ENCODE measurements around the gene SLC5A5.
"Not testable (repeated sequence)": the region's sequence is repeated elsewhere in the genome, so short reads cannot be mapped to it uniquely, and the experiment has no call there.

The SLC5A5 gene

DNA sequence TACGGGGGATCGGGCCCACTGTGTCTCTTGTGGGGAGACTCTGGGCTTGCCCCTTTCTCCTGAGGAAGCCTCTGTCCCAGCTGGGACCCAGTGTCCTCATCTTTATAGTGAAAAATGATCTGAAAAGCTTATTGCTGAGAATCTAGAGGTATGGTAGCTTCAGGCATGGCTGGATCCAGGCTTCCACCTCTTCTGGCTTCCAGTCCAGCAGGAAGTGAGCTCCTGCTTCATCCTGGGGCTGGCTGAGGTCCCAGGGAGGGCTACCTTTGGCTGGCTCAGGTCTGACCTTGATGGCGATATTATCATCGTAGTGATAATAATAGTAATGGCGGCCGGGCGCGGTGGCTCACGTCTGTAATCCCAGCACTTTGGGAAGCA, 3.0 kb downstream of the SLC5A5 start:
- Mint-ChIP-seq H3K27ac (no peak overlapping the region), H3K27me3 (no peaks in the 10 kb centered on the region), H3K4me3 (peak overlapping the region; percentile 67), H3K36me3 (no peaks in the 10 kb centered on the region), H3K4me1 (ENCODE audit: low read depth) (peaks cover 4% of the 10 kb centered on the region), H3K9me3 (ENCODE audit: low read depth) (no peaks in the 10 kb centered on the region)

DNA sequence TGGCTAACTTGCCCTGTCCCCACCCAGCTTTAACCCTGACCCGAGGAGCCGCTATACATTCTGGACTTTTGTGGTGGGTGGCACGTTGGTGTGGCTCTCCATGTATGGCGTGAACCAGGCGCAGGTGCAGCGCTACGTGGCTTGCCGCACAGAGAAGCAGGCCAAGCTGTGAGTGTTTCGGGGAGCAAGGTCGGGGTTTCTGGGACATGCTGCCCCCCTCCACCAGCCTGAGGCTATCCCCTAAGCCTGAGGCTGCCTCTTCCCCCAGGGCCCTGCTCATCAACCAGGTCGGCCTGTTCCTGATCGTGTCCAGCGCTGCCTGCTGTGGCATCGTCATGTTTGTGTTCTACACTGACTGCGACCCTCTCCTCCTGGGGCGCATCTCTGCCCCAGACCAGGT, 6.0 kb downstream of the SLC5A5 start:
- H3K27me3 Mint-ChIP-seq, result no peaks in the 10 kb centered on the region
- no peak overlapping the region for H3K27ac Mint-ChIP-seq
- no peaks in the 10 kb centered on the region for H3K36me3 Mint-ChIP-seq
- no peaks in the 10 kb centered on the region for H3K9me3 Mint-ChIP-seq (ENCODE audit: low read depth)
- H3K4me1 Mint-ChIP-seq (ENCODE audit: low read depth), result peaks cover 1% of the 10 kb centered on the region
- no peak overlapping the region for H3K4me3 Mint-ChIP-seq

DNA sequence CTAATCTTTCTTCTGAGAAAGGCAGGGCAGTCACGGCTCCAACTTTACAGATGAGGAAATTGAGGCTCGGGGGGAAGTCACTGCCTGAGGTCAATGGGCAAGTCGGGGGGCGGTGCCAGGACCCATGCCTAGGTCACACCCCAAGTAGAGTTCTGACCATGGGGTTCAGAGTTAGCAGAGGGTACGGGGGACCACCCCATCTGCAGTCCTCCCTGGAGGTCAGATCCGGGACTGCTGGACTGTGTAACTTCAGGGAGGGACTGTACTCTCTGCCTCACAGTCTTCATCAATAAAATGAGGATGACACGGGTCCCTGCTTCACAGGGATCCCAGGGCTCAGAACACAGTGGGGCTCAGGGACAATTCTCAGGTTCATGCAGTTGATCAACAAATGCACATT, 7.7 kb downstream of the SLC5A5 start:
- Mint-ChIP-seq H3K9me3 (ENCODE audit: low read depth) (no peaks in the 10 kb centered on the region), H3K27ac (no peak overlapping the region)

DNA sequence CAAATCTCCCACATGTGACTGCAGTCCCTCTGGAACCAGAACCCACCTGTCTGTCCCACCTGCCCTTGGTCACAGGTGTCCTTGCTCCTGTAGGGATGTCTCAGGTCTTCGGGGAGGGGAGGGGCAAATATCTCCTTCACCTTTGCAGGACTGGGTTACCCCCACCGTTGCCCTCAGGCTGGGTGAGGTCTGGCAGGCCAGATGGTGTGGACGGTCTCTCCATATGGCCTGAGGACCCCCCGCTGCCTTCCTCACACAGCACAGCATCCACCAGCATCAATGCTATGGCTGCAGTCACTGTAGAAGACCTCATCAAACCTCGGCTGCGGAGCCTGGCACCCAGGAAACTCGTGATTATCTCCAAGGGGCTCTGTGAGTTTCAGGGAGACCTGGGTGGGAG, 10.0 kb downstream of the SLC5A5 start:
- no peaks in the 10 kb centered on the region for H3K36me3 Mint-ChIP-seq
- H3K27ac Mint-ChIP-seq, result no peak overlapping the region
- H3K4me3 Mint-ChIP-seq, result no peak overlapping the region
- no peaks in the 10 kb centered on the region for H3K9me3 Mint-ChIP-seq (ENCODE audit: low read depth)
- H3K4me1 Mint-ChIP-seq (ENCODE audit: low read depth), result no peaks in the 10 kb centered on the region
- H3K27me3 Mint-ChIP-seq, result no peaks in the 10 kb centered on the region

More for the DNA sequence above, 7.7 kb downstream of the SLC5A5 start:
- H3K27me3 Mint-ChIP-seq, result no peaks in the 10 kb centered on the region
- H3K4me3 Mint-ChIP-seq, result no peak overlapping the region
- H3K4me1 Mint-ChIP-seq (ENCODE audit: low read depth), result peaks cover 1% of the 10 kb centered on the region
- no peaks in the 10 kb centered on the region for H3K36me3 Mint-ChIP-seq

DNA sequence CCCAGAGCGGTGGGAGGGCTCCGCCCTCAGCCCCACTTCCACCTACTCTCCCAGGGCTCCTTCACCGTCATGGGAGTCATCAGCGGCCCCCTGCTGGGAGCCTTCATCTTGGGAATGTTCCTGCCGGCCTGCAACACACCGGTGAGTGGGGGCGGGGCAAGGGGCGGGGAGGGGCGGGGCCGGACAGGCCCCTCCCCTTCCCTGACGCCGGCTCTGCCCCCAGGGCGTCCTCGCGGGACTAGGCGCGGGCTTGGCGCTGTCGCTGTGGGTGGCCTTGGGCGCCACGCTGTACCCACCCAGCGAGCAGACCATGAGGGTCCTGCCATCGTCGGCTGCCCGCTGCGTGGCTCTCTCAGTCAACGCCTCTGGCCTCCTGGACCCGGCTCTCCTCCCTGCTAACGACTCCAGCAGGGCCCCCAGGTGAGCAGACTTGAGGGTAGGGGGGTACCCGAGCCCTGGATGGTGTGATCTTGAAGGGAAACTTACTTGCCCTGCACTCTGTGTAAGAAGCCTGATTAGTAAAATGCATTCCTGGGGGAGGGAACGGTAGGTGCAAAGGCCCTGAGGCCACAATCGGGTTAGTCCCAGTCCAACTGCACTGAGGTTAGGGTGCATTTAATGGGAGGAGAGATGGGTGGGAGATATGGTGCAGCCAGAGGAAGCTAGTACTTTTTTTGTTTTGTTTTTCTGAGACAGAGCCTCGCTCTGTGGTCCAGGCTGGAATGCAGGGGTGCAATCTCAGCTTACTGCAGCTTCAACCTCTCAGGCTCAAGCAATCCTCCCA, 12.1 kb downstream of the SLC5A5 start:
- Mint-ChIP-seq H3K4me3 (no peak overlapping the region), H3K27me3 (no peaks in the 10 kb centered on the region), H3K9me3 (ENCODE audit: low read depth) (no peaks in the 10 kb centered on the region), H3K27ac (no peak overlapping the region), H3K4me1 (ENCODE audit: low read depth) (no peaks in the 10 kb centered on the region), H3K36me3 (no peaks in the 10 kb centered on the region)

DNA sequence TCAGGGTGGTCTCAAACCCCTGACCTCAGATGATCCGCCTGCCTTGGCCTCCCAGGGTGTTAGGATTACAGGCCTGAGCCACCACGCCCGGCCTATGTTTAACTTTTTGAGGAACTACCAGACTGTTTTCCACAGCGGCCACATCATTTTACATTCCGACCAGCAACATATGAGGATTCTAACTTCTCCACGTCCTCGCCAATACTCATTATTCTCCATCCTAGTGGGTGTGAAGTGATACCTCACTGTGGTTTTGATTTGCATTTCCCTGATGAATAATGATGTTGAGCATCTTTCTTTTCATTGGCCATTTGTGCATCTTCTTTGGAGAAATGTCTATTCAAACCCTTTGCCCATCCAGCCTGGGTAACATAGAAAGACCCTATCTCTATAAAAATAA, 14.8 kb downstream of the SLC5A5 start:
- no peak overlapping the region for H3K4me3 Mint-ChIP-seq
- H3K36me3 Mint-ChIP-seq, result peaks cover 3% of the 10 kb centered on the region
- H3K9me3 Mint-ChIP-seq (ENCODE audit: low read depth), result no peaks in the 10 kb centered on the region
- no peaks in the 10 kb centered on the region for H3K4me1 Mint-ChIP-seq (ENCODE audit: low read depth)
- H3K27me3 Mint-ChIP-seq, result no peaks in the 10 kb centered on the region
- H3K27ac Mint-ChIP-seq, result no peak overlapping the region

DNA sequence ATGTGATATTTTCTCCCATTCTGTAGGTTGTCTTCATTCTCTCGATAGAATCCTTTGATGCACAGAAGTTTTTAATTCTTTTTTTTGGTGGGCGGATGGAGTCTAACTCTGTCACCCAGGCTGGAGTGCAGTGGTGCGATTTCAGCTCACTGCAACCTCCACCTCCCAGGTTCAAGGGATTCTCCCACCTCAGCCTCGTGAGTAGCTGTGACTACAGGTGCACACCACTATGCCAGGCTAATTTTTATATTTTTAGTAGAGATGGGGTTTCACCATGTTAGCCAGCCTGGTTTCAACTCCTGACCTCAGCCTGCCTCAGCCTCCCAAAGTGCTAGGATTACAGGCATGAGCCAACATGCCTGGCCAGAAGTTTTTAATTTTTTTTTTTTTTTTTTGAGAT, 15.5 kb downstream of the SLC5A5 start:
- H3K36me3 Mint-ChIP-seq; H3K27me3 Mint-ChIP-seq; H3K27ac Mint-ChIP-seq; H3K4me3 Mint-ChIP-seq; H3K4me1 Mint-ChIP-seq (ENCODE audit: low read depth); H3K9me3 Mint-ChIP-seq (ENCODE audit: low read depth): not testable (repeated sequence)

DNA sequence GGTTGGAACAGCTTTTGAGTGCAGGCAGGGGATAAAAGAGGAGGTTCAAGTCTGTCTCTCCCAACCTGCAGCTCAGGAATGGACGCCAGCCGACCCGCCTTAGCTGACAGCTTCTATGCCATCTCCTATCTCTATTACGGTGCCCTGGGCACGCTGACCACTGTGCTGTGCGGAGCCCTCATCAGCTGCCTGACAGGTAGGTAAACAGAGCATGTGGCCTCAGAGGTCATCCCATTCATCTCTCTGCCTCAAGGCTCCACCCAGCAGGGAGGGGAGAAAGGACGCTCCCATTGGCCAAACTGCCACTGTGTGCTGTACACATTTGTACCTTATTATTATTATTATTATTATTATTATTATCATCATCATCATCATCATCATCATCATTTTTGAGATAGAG, 16.5 kb downstream of the SLC5A5 start:
- no peak overlapping the region for H3K4me3 Mint-ChIP-seq
- no peaks in the 10 kb centered on the region for H3K27me3 Mint-ChIP-seq
- H3K36me3 Mint-ChIP-seq, result peaks cover 3% of the 10 kb centered on the region
- H3K9me3 Mint-ChIP-seq (ENCODE audit: low read depth), result no peaks in the 10 kb centered on the region
- H3K27ac Mint-ChIP-seq, result no peak overlapping the region
- H3K4me1 Mint-ChIP-seq (ENCODE audit: low read depth), result no peaks in the 10 kb centered on the region

DNA sequence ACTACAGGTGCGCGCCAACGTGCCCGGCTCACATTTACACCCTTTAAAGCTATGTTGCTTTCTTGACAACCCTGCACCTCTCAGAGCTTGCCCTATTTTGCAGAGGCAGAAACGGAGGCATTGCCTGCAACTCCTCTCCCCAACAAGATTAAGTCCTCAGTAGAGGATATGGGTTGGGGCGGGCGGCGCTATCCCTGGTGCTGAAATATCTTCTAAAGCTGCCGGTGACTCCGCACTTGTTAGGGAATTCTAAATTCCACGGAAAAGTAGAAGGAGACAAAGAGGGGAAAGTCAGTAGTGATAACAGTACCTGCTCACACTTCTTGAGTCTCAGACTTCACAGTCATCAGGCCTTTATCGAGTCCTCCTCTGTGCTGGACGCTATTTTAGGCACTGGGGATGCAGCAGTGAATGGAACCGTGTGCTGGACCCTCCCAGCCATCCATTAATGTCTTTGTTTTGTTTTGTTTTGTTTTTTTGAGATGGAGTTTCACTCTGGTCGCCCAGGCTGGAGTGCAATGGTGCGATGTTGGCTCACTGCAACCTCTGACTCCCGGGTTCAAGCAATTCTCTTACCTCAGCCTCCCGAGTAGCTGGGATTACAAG, 18.0 kb downstream of the SLC5A5 start:
- Mint-ChIP-seq H3K4me3 (no peak overlapping the region), H3K27ac (no peak overlapping the region), H3K4me1 (ENCODE audit: low read depth) (no peaks in the 10 kb centered on the region), H3K27me3 (no peaks in the 10 kb centered on the region), H3K9me3 (ENCODE audit: low read depth) (no peaks in the 10 kb centered on the region), H3K36me3 (peaks cover 3% of the 10 kb centered on the region)

DNA sequence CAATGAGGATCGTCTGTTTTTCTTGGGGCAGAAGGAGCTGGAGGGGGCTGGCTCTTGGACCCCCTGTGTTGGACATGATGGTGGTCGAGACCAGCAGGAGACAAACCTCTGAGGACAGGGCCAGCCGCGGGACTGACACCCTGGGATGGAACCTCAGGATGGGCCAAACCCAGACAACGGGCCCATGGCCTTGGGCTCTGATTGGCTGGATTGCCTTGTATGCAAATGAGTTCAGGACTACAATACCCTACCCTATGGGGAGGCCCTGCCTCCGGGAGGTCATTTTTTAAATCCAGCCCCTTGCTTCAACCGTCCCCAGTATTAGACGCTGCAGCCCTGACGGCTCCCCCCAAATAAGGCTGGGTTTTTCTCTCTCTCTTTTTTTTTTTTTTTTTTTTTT, 22.0 kb downstream of the SLC5A5 start:
- no peak overlapping the region for H3K4me3 Mint-ChIP-seq
- H3K4me1 Mint-ChIP-seq (ENCODE audit: low read depth), result no peaks in the 10 kb centered on the region
- H3K27me3 Mint-ChIP-seq, result no peaks in the 10 kb centered on the region
- H3K36me3 Mint-ChIP-seq, result peaks cover 3% of the 10 kb centered on the region
- no peaks in the 10 kb centered on the region for H3K9me3 Mint-ChIP-seq (ENCODE audit: low read depth)
- no peak overlapping the region for H3K27ac Mint-ChIP-seq

DNA sequence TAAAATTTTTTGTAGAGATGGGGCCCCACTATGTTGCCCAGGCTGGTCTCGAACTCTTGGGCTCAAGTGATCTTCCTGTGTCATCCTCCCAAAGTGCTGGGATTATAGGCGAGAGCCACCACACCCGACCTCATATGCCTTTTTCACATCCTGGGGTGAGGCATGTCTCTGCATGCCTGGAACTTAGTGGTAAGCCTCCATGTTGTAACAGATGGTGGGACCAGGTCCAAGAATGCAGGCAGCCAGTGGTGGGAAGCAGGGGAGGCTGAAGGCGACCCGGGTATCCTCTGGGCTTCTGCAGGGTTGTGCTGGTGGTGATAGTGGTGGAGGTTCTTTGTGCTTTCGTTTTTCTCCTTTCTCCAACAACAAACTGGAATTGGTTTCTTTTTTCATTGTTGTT, 31.0 kb downstream of the SLC5A5 start:
- Mint-ChIP-seq H3K36me3 (no peaks in the 10 kb centered on the region), H3K9me3 (ENCODE audit: low read depth) (no peaks in the 10 kb centered on the region), H3K4me3 (no peak overlapping the region), H3K27me3 (peaks cover 5% of the 10 kb centered on the region), H3K4me1 (ENCODE audit: low read depth) (no peaks in the 10 kb centered on the region), H3K27ac (no peak overlapping the region)

DNA sequence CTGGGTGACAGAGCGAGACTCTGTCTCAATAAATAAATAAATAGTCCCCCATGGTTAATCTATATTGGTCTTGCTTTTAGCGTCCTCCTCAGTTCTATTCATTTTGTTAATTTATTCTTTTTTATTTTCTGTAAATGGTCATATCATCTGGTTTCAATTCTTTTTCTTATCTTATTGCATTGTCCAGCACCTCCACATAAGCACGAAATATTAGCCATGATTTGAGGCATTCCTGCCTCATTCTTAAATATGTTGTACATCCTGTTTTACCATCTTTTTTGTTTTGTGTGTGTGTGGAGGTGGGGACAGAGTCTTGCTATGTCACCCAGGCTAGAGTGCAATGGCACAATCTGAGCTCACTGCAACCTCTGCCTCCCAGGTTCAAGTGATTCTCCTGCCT, 36.5 kb downstream of the SLC5A5 start:
- Mint-ChIP-seq H3K4me3 (no peak overlapping the region), H3K4me1 (ENCODE audit: low read depth) (no peaks in the 10 kb centered on the region), H3K36me3 (no peaks in the 10 kb centered on the region), H3K27ac (no peak overlapping the region), H3K27me3 (peaks cover 2% of the 10 kb centered on the region), H3K9me3 (ENCODE audit: low read depth) (no peaks in the 10 kb centered on the region)

DNA sequence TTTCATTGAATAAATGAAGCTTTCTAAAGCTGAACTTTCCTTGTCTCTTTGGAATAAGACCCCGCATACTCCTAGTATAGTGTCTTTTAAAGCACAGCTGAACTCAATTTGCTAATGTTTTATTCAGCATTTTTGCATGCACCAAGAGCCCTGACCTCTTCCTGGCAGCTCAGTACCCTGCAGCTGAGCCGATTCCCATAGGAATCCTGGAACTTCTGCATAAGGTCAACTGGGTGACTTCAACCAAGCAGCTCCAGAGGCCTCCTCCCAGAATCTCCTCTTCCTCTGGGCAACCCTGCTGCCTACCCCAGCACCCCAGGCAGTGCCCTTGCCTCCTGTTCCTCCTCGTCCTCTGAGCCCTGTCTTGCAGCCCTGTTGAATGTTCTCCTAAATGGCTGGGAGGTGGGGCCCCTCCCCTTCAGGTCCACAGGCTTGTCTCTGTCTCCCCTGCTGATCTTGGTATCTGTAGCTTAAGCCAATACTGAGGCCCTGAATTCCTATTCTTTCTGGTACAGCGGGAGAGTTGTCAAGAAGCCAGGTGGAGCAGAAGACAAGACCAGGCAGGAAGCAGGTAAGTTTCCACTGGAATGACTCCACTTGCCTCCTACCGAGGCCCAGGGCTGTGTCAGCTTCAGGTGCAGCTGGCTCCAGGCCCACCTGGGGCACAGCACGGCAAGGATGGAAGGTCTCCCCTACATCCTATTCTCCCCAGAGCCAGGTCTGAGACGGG, 37.4 kb downstream of the SLC5A5 start:
- Mint-ChIP-seq H3K27ac (no peak overlapping the region), H3K4me3 (no peak overlapping the region), H3K36me3 (peaks cover 3% of the 10 kb centered on the region), H3K9me3 (ENCODE audit: low read depth) (peaks cover 3% of the 10 kb centered on the region), H3K4me1 (ENCODE audit: low read depth) (no peaks in the 10 kb centered on the region), H3K27me3 (no peaks in the 10 kb centered on the region)

DNA sequence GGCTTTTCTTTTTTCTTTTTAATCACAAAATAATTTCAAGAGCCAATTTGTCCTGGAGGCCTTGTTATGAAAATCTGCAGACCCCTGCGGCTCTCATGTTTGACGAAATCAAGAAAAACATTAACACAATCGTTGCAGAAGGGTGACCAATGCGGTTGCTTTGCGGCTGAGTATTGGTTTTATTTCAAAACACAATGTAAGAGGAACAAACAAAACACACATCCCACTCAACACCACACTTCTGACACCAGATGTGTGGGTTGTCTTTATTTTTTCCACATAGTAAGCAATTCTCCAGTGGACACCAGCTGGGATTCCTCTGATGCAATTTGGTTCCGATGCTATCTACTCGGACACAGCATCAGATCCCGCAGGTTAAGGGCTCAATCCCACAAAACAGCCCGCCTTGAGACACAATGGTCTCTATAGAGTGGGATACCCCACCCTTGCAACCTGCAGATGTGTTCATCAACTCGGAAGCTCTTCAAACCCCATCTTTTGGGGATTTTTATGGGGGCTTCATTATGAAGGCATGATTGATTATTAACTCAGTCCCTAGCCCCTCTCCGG, 39.1 kb downstream of the SLC5A5 start:
- Mint-ChIP-seq H3K4me3 (no peak overlapping the region), H3K36me3 (peaks cover 3% of the 10 kb centered on the region), H3K9me3 (ENCODE audit: low read depth) (peaks cover 3% of the 10 kb centered on the region), H3K27me3 (no peaks in the 10 kb centered on the region), H3K27ac (no peak overlapping the region), H3K4me1 (ENCODE audit: low read depth) (no peaks in the 10 kb centered on the region)

DNA sequence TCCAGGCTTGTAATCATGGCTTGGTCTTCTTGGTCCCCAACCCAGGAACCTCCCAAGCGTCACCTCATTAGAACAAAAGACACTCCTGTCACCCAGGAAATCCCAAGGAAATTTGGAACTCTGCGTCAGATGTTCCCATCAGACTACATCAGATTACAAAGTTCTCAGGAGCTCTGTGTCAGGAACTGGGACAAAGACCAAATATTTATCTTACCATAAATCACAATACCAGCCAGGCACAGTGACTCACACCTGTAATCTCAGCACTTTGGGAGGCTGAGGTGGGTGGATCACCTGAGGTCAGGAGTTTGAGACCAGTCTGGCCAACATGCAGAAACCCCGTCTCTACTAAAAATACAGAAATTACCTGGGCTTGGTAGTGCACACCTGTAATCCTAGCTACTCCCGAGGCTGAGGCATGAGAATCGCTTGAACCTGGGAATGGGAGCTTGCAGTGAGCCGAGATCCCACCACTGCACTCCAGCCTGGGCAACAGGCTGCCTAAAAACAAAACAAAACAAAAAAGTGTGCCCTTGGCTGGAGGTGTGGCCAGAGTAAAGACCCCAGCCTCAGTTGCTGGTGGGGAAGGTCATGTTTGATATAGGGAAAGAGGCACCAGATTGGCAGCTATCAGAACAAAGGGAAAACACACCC, 44.3 kb downstream of the SLC5A5 start:
- H3K4me3 Mint-ChIP-seq, result no peak overlapping the region
- peaks cover 3% of the 10 kb centered on the region for H3K9me3 Mint-ChIP-seq (ENCODE audit: low read depth)
- H3K27ac Mint-ChIP-seq, result no peak overlapping the region
- no peaks in the 10 kb centered on the region for H3K27me3 Mint-ChIP-seq
- H3K4me1 Mint-ChIP-seq (ENCODE audit: low read depth), result no peaks in the 10 kb centered on the region
- peaks cover 3% of the 10 kb centered on the region for H3K36me3 Mint-ChIP-seq

All from activated naive CD8-positive, alpha-beta T cell (primary cell).